Muscle layer of colon (tissue), 2 donors: ENCODE results near the gene PGA4.
"Not testable (repeated sequence)": the region's sequence is repeated elsewhere in the genome, so short reads cannot be mapped to it uniquely, and the experiment has no call there.

ENCODE experiments used
- H3K27ac ChIP-seq: one replicate; pipeline ENCODE4 v1.7.0; 2013; ENCODE audit warnings: low read depth, mild to moderate bottlenecking, low read length, moderate library complexity
- H3K27me3 ChIP-seq, 2 donors: one replicate each; pipeline ENCODE4 v1.7.0; 2013; ENCODE audit warnings: low read length in 2 of 2, mild to moderate bottlenecking in 2 of 2; ENCODE audit not compliant: insufficient read depth in 2 of 2, control insufficient read depth in 1 of 2
- H3K36me3 ChIP-seq: one replicate; pipeline ENCODE4 v1.7.0; 2013; ENCODE audit warnings: mild to moderate bottlenecking, low read length; ENCODE audit not compliant: insufficient read depth
- H3K4me1 ChIP-seq: one replicate; pipeline ENCODE4 v1.7.0; 2013; ENCODE audit warnings: mild to moderate bottlenecking, low read length; ENCODE audit not compliant: insufficient read depth
- H3K4me3 ChIP-seq, 2 donors: one replicate each; pipeline ENCODE4 v1.7.0; 2013; ENCODE audit warnings: low read length in 2 of 2, low read depth in 1 of 2, mild to moderate bottlenecking in 1 of 2, moderate library complexity in 1 of 2
- H3K9ac ChIP-seq: one replicate; pipeline ENCODE4 v1.7.0; 2013; ENCODE audit warnings: low read length
- H3K9me3 ChIP-seq: one replicate; pipeline ENCODE4 v1.7.0; 2013; ENCODE audit warnings: mild to moderate bottlenecking, low read length
- donor health status: abdominal sarcoma.
- donor health status: Adenocarcinoma of cecum.

Gene PGA4

DNA sequence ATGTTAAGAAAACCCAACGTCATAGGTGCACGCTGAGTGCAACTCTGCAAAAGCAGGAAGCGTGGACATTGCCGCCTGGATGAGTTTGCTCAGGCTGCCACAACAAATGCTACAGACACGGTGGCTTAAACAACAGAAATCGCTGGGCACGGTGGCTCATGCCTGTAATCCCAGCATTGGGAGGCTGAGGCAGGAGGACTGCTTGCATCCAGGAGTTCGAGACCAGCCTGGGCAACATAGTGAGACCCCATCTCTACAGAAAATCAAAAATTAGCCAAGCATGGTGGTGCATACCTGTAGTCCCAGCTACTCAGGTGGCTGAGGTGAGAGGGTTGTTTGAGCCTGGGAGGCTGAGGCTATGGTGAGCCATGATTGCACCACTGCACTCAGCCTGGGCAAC is 32.2 kb upstream of the PGA4 start:
- Histone ChIP-seq H3K36me3 (no peaks in the 10 kb centered on the region), H3K9ac (no peak overlapping the region), H3K4me3 (no peak overlapping the region), H3K4me1 (no peaks in the 10 kb centered on the region), H3K27ac (no peak overlapping the region), H3K27me3 (no peaks in the 10 kb centered on the region), H3K9me3 (no peaks in the 10 kb centered on the region)

- Histone ChIP-seq H3K36me3 (no peaks in the 10 kb centered on the region), H3K4me1 (no peaks in the 10 kb centered on the region), H3K9ac (no peak overlapping the region), H3K27me3 (no peaks in the 10 kb centered on the region), H3K9me3 (no peaks in the 10 kb centered on the region), H3K4me3 (no peak overlapping the region), H3K27ac (no peak overlapping the region)
Observed at GRCh38 chr11:61193596-61193995, 28.6 kb upstream of the PGA4 start.

DNA sequence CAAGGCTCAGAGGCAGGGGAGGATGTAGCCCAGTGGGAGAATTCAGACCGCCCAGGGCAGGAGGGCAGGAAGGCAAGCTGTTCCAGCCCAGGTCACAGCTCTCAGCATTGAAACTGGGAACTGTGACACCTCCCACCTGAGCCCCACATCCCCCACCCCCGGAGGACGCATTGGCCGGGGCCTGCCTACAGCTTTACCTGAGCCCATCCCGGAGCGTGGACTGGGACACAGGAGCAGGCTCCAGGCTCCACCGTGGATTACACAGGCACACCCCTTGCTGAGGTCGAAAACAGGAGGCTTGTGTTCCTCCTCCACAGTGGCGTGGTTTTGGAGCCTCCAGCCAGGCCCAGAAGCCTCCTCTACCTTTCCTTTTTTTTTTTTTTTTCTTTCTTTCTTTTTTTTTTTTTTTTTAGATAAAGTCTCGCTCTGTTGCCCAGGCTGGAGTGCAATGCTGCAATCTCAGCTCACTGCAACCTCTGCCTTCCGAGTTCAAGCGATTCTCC is 27.9 kb upstream of the PGA4 start:
- H3K4me1 ChIP-seq: no peaks in the 10 kb centered on the region
- no peak overlapping the region for H3K4me3 ChIP-seq
- no peaks in the 10 kb centered on the region for H3K9me3 ChIP-seq
- no peak overlapping the region for H3K27ac ChIP-seq
- no peaks in the 10 kb centered on the region for H3K27me3 ChIP-seq
- no peak overlapping the region for H3K9ac ChIP-seq
- no peaks in the 10 kb centered on the region for H3K36me3 ChIP-seq

DNA sequence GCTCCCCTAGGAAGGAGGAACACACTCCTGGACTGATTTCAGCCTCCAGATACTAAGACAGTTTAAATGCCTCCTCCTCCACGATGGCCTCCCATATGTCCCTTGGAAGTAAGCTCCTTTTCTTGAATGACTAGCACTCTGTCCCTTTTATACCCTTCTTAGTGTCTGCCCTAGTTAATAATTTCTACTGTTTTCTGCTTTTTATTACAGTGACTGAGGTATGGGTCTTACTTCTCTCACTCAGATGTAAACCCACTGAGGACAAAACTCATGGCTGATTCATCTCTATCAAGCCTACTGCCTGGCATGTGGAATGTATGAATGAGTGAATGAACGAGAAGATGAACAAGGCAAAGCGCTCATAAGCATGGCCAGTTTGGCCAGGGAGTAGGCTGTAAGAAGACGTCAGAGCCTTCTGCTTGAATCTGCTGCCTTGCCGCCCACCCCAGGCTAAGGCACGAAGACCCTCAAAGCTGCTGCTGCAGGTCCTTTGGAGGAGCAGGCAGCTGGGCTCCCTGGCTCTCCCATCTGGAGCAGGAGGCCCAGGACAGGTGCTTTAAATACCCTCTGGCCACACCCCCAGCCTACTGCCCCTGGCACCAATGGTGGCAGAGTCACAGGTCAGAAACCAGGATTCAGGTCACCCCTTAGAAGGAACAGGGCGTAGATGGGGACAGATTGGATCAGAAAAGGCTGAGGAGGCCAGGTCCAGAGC is 27.0 kb upstream of the PGA4 start:
- Histone ChIP-seq H3K27me3 (no peaks in the 10 kb centered on the region), H3K27ac (no peak overlapping the region), H3K9me3 (no peaks in the 10 kb centered on the region), H3K4me1 (no peaks in the 10 kb centered on the region), H3K36me3 (no peaks in the 10 kb centered on the region), H3K9ac (no peak overlapping the region), H3K4me3 (no peak overlapping the region)

DNA sequence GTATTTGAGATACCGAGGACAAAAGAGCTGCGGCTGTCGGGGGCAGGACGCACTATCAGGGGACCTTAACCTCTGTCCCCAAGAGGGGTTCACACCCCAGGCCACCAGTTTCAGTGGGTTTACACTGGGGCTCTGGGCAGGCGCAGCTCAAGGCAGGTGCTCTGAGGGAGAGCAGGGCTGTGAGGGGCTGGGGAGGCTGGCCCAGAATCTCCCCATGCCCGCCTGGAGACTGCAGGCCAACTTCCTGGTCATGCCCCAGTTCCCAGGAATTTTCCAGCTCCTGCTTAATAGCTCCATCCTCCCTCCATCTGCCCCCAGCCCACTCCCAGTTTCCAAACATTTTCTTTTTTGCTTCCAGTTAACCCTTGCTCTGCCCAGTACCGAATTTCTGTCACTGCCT is 26.4 kb upstream of the PGA4 start:
- no peak overlapping the region for H3K4me3 ChIP-seq
- H3K9ac ChIP-seq: no peak overlapping the region
- H3K9me3 ChIP-seq: no peaks in the 10 kb centered on the region
- H3K36me3 ChIP-seq: no peaks in the 10 kb centered on the region
- no peak overlapping the region for H3K27ac ChIP-seq
- H3K27me3 ChIP-seq: no peaks in the 10 kb centered on the region
- no peaks in the 10 kb centered on the region for H3K4me1 ChIP-seq

DNA sequence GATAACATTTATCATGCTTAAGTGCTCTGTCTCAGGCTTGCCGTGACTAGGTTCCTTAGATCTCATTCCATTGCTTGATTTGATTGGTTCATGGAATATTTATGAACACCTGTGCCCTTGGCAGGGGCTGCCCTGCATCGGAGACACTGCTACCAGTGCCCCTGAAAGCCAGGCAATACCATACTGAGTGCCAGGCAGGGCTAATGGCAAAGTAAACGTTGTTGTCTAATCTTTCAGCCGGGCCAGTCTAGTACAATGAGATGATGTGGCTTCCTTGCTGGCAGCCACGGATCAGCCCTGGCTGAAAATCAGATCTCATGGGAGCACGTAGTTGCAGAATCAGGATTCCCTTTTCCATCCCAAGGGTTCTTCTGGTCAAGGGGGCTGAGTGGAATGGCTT is 23.8 kb upstream of the PGA4 start:
- Histone ChIP-seq H3K36me3 (no peaks in the 10 kb centered on the region), H3K27ac (no peak overlapping the region), H3K27me3 (no peaks in the 10 kb centered on the region), H3K9me3 (no peaks in the 10 kb centered on the region), H3K4me1 (no peaks in the 10 kb centered on the region), H3K9ac (no peak overlapping the region), H3K4me3 (no peak overlapping the region)

DNA sequence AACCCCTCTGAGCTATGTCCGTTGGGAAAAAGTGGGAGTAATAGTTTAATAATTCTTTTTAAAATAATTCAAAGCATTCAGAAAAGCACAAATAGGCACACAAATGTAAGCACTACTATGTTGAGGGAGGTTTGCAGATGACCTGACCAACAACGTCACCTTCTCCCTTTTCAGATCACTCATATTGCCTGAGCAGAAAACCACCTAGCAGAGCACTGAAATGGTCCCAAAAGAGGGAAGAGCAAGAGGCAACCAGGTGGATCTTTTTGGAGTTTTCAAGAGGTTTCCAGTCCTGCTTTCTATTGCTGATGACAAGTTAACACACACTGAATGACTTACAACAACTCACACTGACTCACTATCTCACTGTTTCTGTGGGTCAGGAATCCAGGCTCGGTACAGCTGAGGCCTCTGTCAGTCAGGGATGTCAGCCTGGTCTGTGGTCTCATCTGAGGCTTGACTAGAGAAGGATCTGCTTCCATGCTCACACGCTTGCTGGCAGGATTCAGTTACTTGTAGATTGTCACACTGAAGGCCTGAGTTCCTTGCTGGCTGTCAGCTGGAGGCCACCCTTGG is 23.1 kb upstream of the PGA4 start:
- Histone ChIP-seq H3K36me3 (no peaks in the 10 kb centered on the region), H3K27me3 (no peaks in the 10 kb centered on the region), H3K27ac (no peak overlapping the region), H3K4me1 (no peaks in the 10 kb centered on the region), H3K9me3 (no peaks in the 10 kb centered on the region), H3K4me3 (no peak overlapping the region), H3K9ac (no peak overlapping the region)

- Histone ChIP-seq H3K27ac (no peak overlapping the region), H3K9ac (no peak overlapping the region), H3K4me1 (no peaks in the 10 kb centered on the region), H3K4me3 (no peak overlapping the region), H3K36me3 (no peaks in the 10 kb centered on the region), H3K27me3 (no peaks in the 10 kb centered on the region), H3K9me3 (no peaks in the 10 kb centered on the region)
Observed at GRCh38 chr11:61201476-61201875, 20.7 kb upstream of the PGA4 start.

- not testable (repeated sequence) for H3K4me3 ChIP-seq, H3K27ac ChIP-seq, H3K9me3 ChIP-seq, H3K9ac ChIP-seq, H3K27me3 ChIP-seq, H3K36me3 ChIP-seq, H3K4me1 ChIP-seq
Observed at GRCh38 chr11:61202950-61203746, 19.0 kb upstream of the PGA4 start, which contains the start of gene PGA3. Gene PGA3 (plus strand): TSS chr11:61203515. CDS start chr11:61203565, 50 bp downstream.

- not testable (repeated sequence) for H3K27ac ChIP-seq, H3K4me3 ChIP-seq, H3K27me3 ChIP-seq, H3K4me1 ChIP-seq, H3K36me3 ChIP-seq, H3K9ac ChIP-seq, H3K9me3 ChIP-seq
Observed at GRCh38 chr11:61203873-61204272, 18.3 kb upstream of the PGA4 start.

- not testable (repeated sequence) for H3K4me3 ChIP-seq, H3K27ac ChIP-seq
Observed at GRCh38 chr11:61204502-61205059, 17.6 kb upstream of the PGA4 start.

More at GRCh38 chr11:61204502-61205059, 17.6 kb upstream of the PGA4 start:
- not testable (repeated sequence) for H3K9ac ChIP-seq, H3K9me3 ChIP-seq, H3K4me1 ChIP-seq, H3K27me3 ChIP-seq, H3K36me3 ChIP-seq
